Activated gamma-delta T cell treated with Interleukin-2 at 50 U/mL for 16 hours (primary cell): ENCODE measurements around the gene NGEF.

ENCODE experiments used
- DNase-seq: peaks from one replicate; pipeline ENCODE4 v3.0.0-alpha.2; 2020

Gene NGEF

GRCh38 chr2:232993231-232993821 lies 19.7 kb downstream of the NGEF start:
- DNase-seq = no peak

GRCh38 chr2:232986155-232986554 lies 26.9 kb downstream of the NGEF start:
- no peak for DNase-seq

- DNase-seq = no peak
Observed at GRCh38 chr2:232984451-232985207, 28.4 kb downstream of the NGEF start.

GRCh38 chr2:232983669-232984140 lies 29.4 kb downstream of the NGEF start:
- no peak for DNase-seq

- no peak for DNase-seq
Observed at GRCh38 chr2:232982926-232983668, 30.0 kb downstream of the NGEF start.

- no peak for DNase-seq
Observed at GRCh38 chr2:232981767-232982360, 31.2 kb downstream of the NGEF start.

- no peak for DNase-seq
Observed at GRCh38 chr2:232981356-232981755, 31.7 kb downstream of the NGEF start.

GRCh38 chr2:232980683-232981082 lies 32.4 kb downstream of the NGEF start:
- DNase-seq = no peak

GRCh38 chr2:232979871-232980461 lies 33.1 kb downstream of the NGEF start:
- DNase-seq = no peak

- DNase-seq = no peak
Observed at GRCh38 chr2:232977438-232977971, 35.6 kb downstream of the NGEF start.

GRCh38 chr2:232976666-232977437 lies 36.2 kb downstream of the NGEF start:
- DNase-seq = no peak

GRCh38 chr2:232976176-232976575 lies 36.9 kb downstream of the NGEF start:
- no peak for DNase-seq

GRCh38 chr2:232974396-232974795 lies 38.7 kb downstream of the NGEF start:
- no peak for DNase-seq

GRCh38 chr2:232973796-232974195 lies 39.3 kb downstream of the NGEF start:
- DNase-seq = no peak

- no peak for DNase-seq
Observed at GRCh38 chr2:232973011-232973735, 39.9 kb downstream of the NGEF start.

GRCh38 chr2:232971744-232972143 lies 41.3 kb downstream of the NGEF start:
- no peak for DNase-seq

- DNase-seq = no peak
Observed at GRCh38 chr2:232970051-232970450, 43.0 kb downstream of the NGEF start.

GRCh38 chr2:232967474-232967873 lies 45.6 kb downstream of the NGEF start:
- no peak for DNase-seq

GRCh38 chr2:232966122-232966521 lies 46.9 kb downstream of the NGEF start:
- no peak for DNase-seq

GRCh38 chr2:232963913-232964312 lies 49.1 kb downstream of the NGEF start:
- DNase-seq = no peak

GRCh38 chr2:232960862-232961261 lies 52.2 kb downstream of the NGEF start:
- DNase-seq = no peak
